ENCODE measurements around the gene GAMT.

GRCh38 chr19:1425902-1426301 is 24.6 kb upstream of the GAMT start:
- TF ChIP-seq MYC (CRISPR knock-in tag; IDR thresholded peaks at IDR 0.05; ENCODE audit: borderline replicate concordance) (no peak), RAD51 (IDR thresholded peaks at IDR 0.05; ENCODE audit: borderline replicate concordance) (no peak), FLYWCH1 (CRISPR knock-in tag; IDR thresholded peaks at IDR 0.05) (no peak), MAFK (conservative IDR thresholded peaks at IDR 0.05 in 1 of 2, IDR thresholded peaks at IDR 0.05 in 1 of 2; ENCODE audit: low read length in 2 of 2) (no peak)
- TF ChIP-seq, protein P1, sequence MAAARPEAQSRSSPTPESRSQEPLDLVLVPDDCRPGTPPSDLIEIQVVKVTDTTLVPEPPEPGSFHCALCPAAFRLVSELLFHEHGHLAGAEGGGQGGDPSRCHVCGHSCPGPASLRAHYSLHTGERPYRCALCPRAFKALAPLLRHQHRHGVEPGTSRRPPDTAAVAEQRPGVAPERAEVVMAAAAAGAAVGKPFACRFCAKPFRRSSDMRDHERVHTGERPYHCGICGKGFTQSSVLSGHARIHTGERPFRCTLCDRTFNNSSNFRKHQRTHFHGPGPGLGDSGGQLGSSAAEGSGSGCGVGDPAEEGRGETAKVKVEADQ (CRISPR knock-in tag; IDR thresholded peaks at IDR 0.05; ENCODE audit: borderline replicate concordance), result no peak

All from HepG2 (cell line).